Hepatocyte (in vitro differentiated cells): ENCODE data around the gene KANSL2.

Experiments used
- EZH2phosphoT487 ChIP-seq: fragments of 200-600 bp; sonication (generic); IDR thresholded peaks from one replicate; pipeline ENCODE4 v1.6.1; 2018; ENCODE audit warnings: antibody characterized with exemption, mild to moderate bottlenecking, low read depth, moderate library complexity; ENCODE audit not compliant: unreplicated experiment, severe bottlenecking
- TF ChIP-seq, protein P1 (sequence below): fragments of 200-600 bp; sonication (generic); IDR thresholded peaks from 2 replicates; pipeline ENCODE4 v1.5.1; 2016; ENCODE audit warnings: antibody characterized with exemption, mild to moderate bottlenecking; ENCODE audit not compliant: poor library complexity

DNA sequence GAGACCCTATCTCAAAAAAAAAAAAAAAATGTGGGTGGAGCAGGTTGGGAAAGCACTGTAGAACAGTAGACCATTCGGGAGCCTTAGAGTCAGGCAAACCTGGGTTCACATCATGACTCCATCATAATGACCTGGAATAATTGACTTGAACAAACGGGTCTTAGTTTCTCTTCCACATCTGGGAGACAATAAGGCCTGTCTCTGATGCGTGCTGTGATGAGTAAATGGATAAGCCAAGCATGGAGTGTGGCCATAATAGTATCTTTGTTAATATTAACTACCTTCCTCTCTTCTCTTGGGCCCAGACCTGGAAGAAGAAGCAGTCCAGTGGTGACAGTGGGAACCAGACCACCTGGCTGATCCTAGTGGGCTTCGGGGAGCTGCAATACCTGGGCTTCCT, 54.5 kb downstream of the KANSL2 start:
- TF ChIP-seq, protein P1, sequence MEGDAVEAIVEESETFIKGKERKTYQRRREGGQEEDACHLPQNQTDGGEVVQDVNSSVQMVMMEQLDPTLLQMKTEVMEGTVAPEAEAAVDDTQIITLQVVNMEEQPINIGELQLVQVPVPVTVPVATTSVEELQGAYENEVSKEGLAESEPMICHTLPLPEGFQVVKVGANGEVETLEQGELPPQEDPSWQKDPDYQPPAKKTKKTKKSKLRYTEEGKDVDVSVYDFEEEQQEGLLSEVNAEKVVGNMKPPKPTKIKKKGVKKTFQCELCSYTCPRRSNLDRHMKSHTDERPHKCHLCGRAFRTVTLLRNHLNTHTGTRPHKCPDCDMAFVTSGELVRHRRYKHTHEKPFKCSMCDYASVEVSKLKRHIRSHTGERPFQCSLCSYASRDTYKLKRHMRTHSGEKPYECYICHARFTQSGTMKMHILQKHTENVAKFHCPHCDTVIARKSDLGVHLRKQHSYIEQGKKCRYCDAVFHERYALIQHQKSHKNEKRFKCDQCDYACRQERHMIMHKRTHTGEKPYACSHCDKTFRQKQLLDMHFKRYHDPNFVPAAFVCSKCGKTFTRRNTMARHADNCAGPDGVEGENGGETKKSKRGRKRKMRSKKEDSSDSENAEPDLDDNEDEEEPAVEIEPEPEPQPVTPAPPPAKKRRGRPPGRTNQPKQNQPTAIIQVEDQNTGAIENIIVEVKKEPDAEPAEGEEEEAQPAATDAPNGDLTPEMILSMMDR, result no peak
- TF ChIP-seq EZH2phosphoT487, result no peak
